ENCODE data around the gene ARID1B. TPM values are rescaled to one million over a fixed set of nuclear protein-coding genes. Genes with fewer than 3 reads are reported as not detected.

Gene ARID1B
- total RNA-seq, 2 experiments from 2014 or later: 90.1 to 164 TPM

DNA sequence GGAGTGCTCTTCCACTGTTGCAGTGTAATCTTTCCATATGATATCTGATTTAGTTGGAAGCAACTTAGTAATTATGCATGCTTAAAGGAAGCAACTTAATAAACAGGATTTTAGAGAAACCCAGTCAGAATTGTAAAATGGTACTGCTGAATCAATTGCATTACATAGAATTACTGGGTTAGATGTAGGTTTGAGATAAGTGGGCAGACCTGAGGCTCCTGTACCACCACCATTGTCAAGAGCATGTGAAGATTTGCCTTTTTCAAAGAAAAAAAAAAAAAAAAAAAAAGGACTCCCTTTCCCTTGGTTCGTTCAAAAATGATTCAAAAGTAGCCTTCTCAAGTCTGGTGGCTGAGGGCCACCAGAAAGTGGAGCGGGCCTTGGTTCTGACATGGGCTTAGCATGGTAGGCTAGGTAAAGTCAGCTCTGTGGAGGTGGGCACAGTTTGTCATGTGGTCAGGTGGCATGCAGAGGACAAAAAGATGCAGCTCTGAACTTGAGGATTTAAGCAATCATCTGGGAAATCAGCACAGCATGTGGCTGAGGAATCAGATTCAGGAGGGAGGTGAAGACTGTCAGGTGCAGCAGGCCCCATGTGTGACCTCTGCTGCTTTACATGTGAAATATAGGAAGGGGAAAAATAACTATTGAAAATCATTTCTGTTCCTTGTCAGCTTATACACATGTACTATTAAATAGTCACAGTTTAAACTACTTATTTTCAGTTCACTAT, 32.4 kb downstream of the ARID1B start:
- Histone ChIP-seq H3K9me3 (ENCODE audit: low read length) (peaks cover 10% of the 10 kb centered on the region; the same call in 1 of the 2 replicates), H3K9me2 (ENCODE audit: insufficient read depth, low read length) (no peaks in the 10 kb centered on the region), H2AFZ (ENCODE audit: low read length) (no peak overlapping the region), H3K4me2 (ENCODE audit: low read length) (peak overlapping the region; percentile 56), H3K79me2 (ENCODE audit: insufficient read depth, low read depth, low read length) (peaks cover 97% of the 10 kb centered on the region), H3K36me3 (ENCODE audit: insufficient read depth, low read length) (peaks cover 25% of the 10 kb centered on the region), H3K27ac (ENCODE audit: low read depth, low read length, poor library complexity, severe bottlenecking) (peak overlapping the region; percentile 1), H3K4me1 (ENCODE audit: insufficient read depth, low read length, poor library complexity, severe bottlenecking) (peaks cover 48% of the 10 kb centered on the region), H3K4me3 (ENCODE audit: low read depth, low read length, poor library complexity, severe bottlenecking) (no peak overlapping the region), H4K20me1 (ENCODE audit: insufficient read depth, low read length) (peaks cover 20% of the 10 kb centered on the region; the same call in 1 of the 2 replicates)
- intact Hi-C loops (cut with micrococcal nuclease; ENCODE audit: unreplicated experiment): no loop called here
- POLR2A ChIA-PET: interaction anchor here (0.7 to 1.5 kb wide), 7 partner anchors 9 to 116 kb away, joined by 3 to 5 read pairs (median 4); no protein-coding TSS in a partner anchor
- TF ChIP-seq EZH2phosphoT487 (IDR thresholded peaks at IDR 0.05; ENCODE audit: borderline replicate concordance, low read depth, low read length): no peak
- TF ChIP-seq, protein P1, sequence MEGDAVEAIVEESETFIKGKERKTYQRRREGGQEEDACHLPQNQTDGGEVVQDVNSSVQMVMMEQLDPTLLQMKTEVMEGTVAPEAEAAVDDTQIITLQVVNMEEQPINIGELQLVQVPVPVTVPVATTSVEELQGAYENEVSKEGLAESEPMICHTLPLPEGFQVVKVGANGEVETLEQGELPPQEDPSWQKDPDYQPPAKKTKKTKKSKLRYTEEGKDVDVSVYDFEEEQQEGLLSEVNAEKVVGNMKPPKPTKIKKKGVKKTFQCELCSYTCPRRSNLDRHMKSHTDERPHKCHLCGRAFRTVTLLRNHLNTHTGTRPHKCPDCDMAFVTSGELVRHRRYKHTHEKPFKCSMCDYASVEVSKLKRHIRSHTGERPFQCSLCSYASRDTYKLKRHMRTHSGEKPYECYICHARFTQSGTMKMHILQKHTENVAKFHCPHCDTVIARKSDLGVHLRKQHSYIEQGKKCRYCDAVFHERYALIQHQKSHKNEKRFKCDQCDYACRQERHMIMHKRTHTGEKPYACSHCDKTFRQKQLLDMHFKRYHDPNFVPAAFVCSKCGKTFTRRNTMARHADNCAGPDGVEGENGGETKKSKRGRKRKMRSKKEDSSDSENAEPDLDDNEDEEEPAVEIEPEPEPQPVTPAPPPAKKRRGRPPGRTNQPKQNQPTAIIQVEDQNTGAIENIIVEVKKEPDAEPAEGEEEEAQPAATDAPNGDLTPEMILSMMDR (conservative IDR thresholded peaks at IDR 0.05; ENCODE audit: low read length): no peak
- CTCF ChIA-PET (ENCODE audit: unreplicated experiment): no interaction called here
- no peak for DNase-seq (ENCODE audit: low spot score)
- no TSS peak for BruUV-seq (replicated peaks)

DNA sequence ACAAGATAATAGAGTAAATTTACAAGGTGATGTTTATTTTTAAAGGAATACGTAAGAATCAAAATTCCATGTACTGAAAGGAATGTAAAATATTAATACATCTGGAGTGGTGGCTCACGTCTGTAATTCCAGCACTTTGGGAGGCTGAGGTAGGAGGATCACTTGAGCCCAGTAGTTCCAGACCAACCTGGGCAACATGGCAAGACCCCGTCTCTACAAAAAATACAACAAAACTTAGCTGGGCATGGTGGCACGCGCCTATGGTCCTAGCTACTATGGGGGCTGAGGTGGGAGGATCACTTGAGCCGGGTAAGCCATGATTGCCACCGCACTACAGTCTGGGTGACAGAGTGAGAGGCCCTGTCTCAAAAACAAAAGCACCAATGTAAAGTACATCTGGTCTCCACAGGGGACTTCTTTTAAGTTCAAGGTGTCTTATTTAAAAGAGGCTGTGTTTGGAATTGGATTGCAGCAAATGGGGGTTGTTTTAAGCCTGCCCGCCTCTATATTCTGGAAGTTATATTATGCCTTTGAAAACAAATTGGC, 36.9 kb downstream of the ARID1B start:
- no peak overlapping the region for H3K4me2 ChIP-seq (ENCODE audit: low read length)
- H3K9me3 ChIP-seq (ENCODE audit: low read length): peaks cover 10% of the 10 kb centered on the region; the same call in 1 of the 2 replicates
- H3K9me2 ChIP-seq (ENCODE audit: insufficient read depth, low read length): no peaks in the 10 kb centered on the region
- ChIA-PET CTCF (ENCODE audit: unreplicated experiment) (no interaction called here), POLR2A (no interaction called here)
- no peak overlapping the region for H3K4me3 ChIP-seq (ENCODE audit: low read depth, low read length, poor library complexity, severe bottlenecking)
- no peak for DNase-seq (ENCODE audit: low spot score)
- peaks cover 14% of the 10 kb centered on the region; the same call in 1 of the 2 replicates for H4K20me1 ChIP-seq (ENCODE audit: insufficient read depth, low read length)
- H2AFZ ChIP-seq (ENCODE audit: low read length): no peak overlapping the region
- intact Hi-C loops (cut with micrococcal nuclease; ENCODE audit: unreplicated experiment): no loop called here
- peaks cover 35% of the 10 kb centered on the region for H3K4me1 ChIP-seq (ENCODE audit: insufficient read depth, low read length, poor library complexity, severe bottlenecking)
- H3K36me3 ChIP-seq (ENCODE audit: insufficient read depth, low read length): peaks cover 20% of the 10 kb centered on the region
- H3K27ac ChIP-seq (ENCODE audit: low read depth, low read length, poor library complexity, severe bottlenecking): no peak overlapping the region
- TF ChIP-seq EZH2phosphoT487 (IDR thresholded peaks at IDR 0.05; ENCODE audit: borderline replicate concordance, low read depth, low read length): no peak
- TF ChIP-seq, protein P1 (conservative IDR thresholded peaks at IDR 0.05; ENCODE audit: low read length): no peak
- BruUV-seq (replicated peaks): no TSS peak
- H3K79me2 ChIP-seq (ENCODE audit: insufficient read depth, low read depth, low read length): peaks cover 97% of the 10 kb centered on the region

DNA sequence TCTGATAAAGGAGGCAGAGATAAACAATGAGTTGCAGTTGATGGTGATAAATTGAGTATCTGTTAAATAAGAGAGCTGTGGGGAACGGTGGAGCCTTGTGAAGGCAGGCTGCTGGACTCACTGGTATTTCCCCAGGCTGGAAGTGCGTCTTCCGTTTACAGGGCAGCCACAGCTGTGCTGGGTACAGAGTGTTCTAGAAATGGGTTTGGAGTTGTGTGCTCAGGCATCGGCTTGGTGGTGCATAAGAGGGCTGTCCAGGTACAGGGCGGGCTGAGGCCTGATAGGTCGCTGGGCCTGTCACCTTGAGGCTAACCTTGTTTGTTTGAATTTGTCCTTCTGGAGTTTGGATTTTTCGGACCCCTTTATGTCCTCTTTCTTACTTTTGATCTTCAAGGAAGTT, 39.3 kb downstream of the ARID1B start:
- Histone ChIP-seq H3K27ac (ENCODE audit: low read depth, low read length, poor library complexity, severe bottlenecking) (no peak overlapping the region), H3K4me3 (ENCODE audit: low read depth, low read length, poor library complexity, severe bottlenecking) (no peak overlapping the region), H3K4me1 (ENCODE audit: insufficient read depth, low read length, poor library complexity, severe bottlenecking) (peaks cover 18% of the 10 kb centered on the region), H3K4me2 (ENCODE audit: low read length) (no peak overlapping the region), H4K20me1 (ENCODE audit: insufficient read depth, low read length) (peaks cover 15% of the 10 kb centered on the region; the same call in 1 of the 2 replicates), H3K36me3 (ENCODE audit: insufficient read depth, low read length) (peaks cover 7% of the 10 kb centered on the region; the same call in 1 of the 2 replicates), H3K79me2 (ENCODE audit: insufficient read depth, low read depth, low read length) (peaks cover 97% of the 10 kb centered on the region), H3K9me3 (ENCODE audit: low read length) (no peaks in the 10 kb centered on the region), H2AFZ (ENCODE audit: low read length) (no peak overlapping the region), H3K9me2 (ENCODE audit: insufficient read depth, low read length) (no peaks in the 10 kb centered on the region)
- TF ChIP-seq, protein P1 (conservative IDR thresholded peaks at IDR 0.05; ENCODE audit: low read length): no peak
- no peak for TF ChIP-seq EZH2phosphoT487 (IDR thresholded peaks at IDR 0.05; ENCODE audit: borderline replicate concordance, low read depth, low read length)
- POLR2A ChIA-PET: no interaction called here
- CTCF ChIA-PET (ENCODE audit: unreplicated experiment): no interaction called here
- no TSS peak for BruUV-seq (replicated peaks)
- intact Hi-C loops (cut with micrococcal nuclease; ENCODE audit: unreplicated experiment): no loop called here
- DNase-seq (ENCODE audit: low spot score): no peak

All from OCI-LY7 (cell line).